Keratinocyte (primary cell): ENCODE data around the gene KIF5A. TPM values are rescaled to one million over a fixed set of nuclear protein-coding genes. Genes with fewer than 3 reads are reported as not detected.
"Not testable (repeated sequence)": the region's sequence is repeated elsewhere in the genome, so short reads cannot be mapped to it uniquely, and the experiment has no call there.

ENCODE experiments used
- DNase-seq: peaks from one replicate; pipeline ENCODE4 v3.0.0-alpha.2; 2011; ENCODE audit warnings: low read depth, missing footprints, low spot score
- FAIRE-seq: peaks from 2 replicates; lab custom pipeline; 2011; peaks lifted over from hg19 to GRCh38; lab: Jason Lieb, UNC
- H2AFZ ChIP-seq: 2 replicates; pipeline ENCODE4 v1.6.0; 2012; ENCODE audit warnings: low read length, control low read depth, inconsistent platforms; ENCODE audit not compliant: control insufficient read depth
- H3K27ac ChIP-seq: 2 replicates; pipeline ENCODE4 v1.5.1; 2011; ENCODE audit warnings: low read length; ENCODE audit not compliant: control insufficient read depth, insufficient read depth
- H3K27me3 ChIP-seq: 3 replicates; pipeline ENCODE4 v1.6.0; 2011; ENCODE audit warnings: low read length; ENCODE audit not compliant: control insufficient read depth, insufficient read depth; ENCODE audit errors: extremely low read depth
- H3K36me3 ChIP-seq, 2 experiments: 2 replicates in 1 of 2; 3 replicates in 1 of 2; pipeline ENCODE4 v1.5.1; 2011; ENCODE audit warnings: low read length in 2 of 2, mild to moderate bottlenecking in 1 of 2; ENCODE audit not compliant: control insufficient read depth in 2 of 2, insufficient read depth in 2 of 2; ENCODE audit errors: extremely low read depth in 1 of 2
- H3K4me1 ChIP-seq: 3 replicates; pipeline ENCODE4 v1.5.1; 2011; ENCODE audit warnings: low read length; ENCODE audit not compliant: control insufficient read depth, insufficient read depth; ENCODE audit errors: extremely low read depth
- H3K4me2 ChIP-seq: 3 replicates; pipeline ENCODE4 v1.6.0; 2011; ENCODE audit warnings: low read depth, low read length; ENCODE audit not compliant: control insufficient read depth, insufficient read depth; ENCODE audit errors: extremely low read depth
- H3K4me3 ChIP-seq, 3 experiments: fragments of 200-600 bp in 1 of 3; sonication (generic) in 1 of 3; 2 replicates in 2 of 3; 3 replicates in 1 of 3; pipeline ENCODE4 v1.5.1; 2011 to 2016; ENCODE audit warnings: low read length in 3 of 3, mild to moderate bottlenecking in 3 of 3, control low read depth in 2 of 3, inconsistent platforms in 1 of 3, low read depth in 1 of 3, mixed read lengths in 1 of 3, mixed run types in 1 of 3, moderate library complexity in 1 of 3; ENCODE audit not compliant: control insufficient read depth in 2 of 3, insufficient read depth in 2 of 3; ENCODE audit errors: extremely low read depth in 1 of 3
- H3K79me2 ChIP-seq: 2 replicates; pipeline ENCODE4 v1.6.0; 2012; ENCODE audit warnings: low read length; ENCODE audit not compliant: control insufficient read depth, insufficient read depth
- H3K9ac ChIP-seq: 3 replicates; pipeline ENCODE4 v1.6.0; 2011; ENCODE audit warnings: low read length; ENCODE audit not compliant: control insufficient read depth, insufficient read depth; ENCODE audit errors: extremely low read depth
- H3K9me1 ChIP-seq: 3 replicates; pipeline ENCODE4 v1.6.0; 2011; ENCODE audit warnings: low read length; ENCODE audit not compliant: control insufficient read depth, insufficient read depth; ENCODE audit errors: extremely low read depth
- H3K9me3 ChIP-seq: 2 replicates; pipeline ENCODE4 v1.5.1; 2012; ENCODE audit warnings: low read depth, low read length; ENCODE audit not compliant: control insufficient read depth
- H4K20me1 ChIP-seq: 3 replicates; pipeline ENCODE4 v1.6.0; 2011; ENCODE audit warnings: low read length; ENCODE audit not compliant: control insufficient read depth, insufficient read depth; ENCODE audit errors: extremely low read depth
- EZH2 ChIP-seq: IDR thresholded peaks from one replicate; pipeline ENCODE4 v1.6.1; 2012; ENCODE audit warnings: inconsistent platforms, mild to moderate bottlenecking, low read length, moderate library complexity
- dilution Hi-C: fragments of 300-500 bp; cut with MboI; formaldehyde crosslinking; loops from one replicate; pipeline ENCODE4 v1.7.0; 2020; ENCODE audit warnings: low sequenced_read_pairs; ENCODE audit not compliant: extremely low pct_ligation_motif_present
- polyA plus RNA-seq, 5 experiments: library from polyadenylated mRNA; depleted of rRNA in 3 of 5; stranded (reverse) in 3 of 5; stranded (forward) in 1 of 5; unstranded in 1 of 5; fragments of >200 nt; gene quantifications; 1 replicate in 1 of 5; 2 replicates in 3 of 5; 3 replicates in 1 of 5; pipeline versions ENCODE4 v1.2.1 to v1.2.3, GENCODE V29; 2011 to 2012; ENCODE audit warnings: missing spikeins in 2 of 5, low read depth in 1 of 5, low replicate concordance in 1 of 5
- TF ChIP-seq, protein P1 (sequence below), 3 experiments: IDR thresholded peaks in 1 of 3; conservative IDR thresholded peaks in 1 of 3; optimal IDR thresholded peaks in 1 of 3; 2 replicates in 2 of 3; 3 replicates in 1 of 3; pipeline versions ENCODE3 to v1.5.1; 2011; ENCODE audit warnings: low read length in 3 of 3, mild to moderate bottlenecking in 3 of 3, moderate library complexity in 2 of 3, control low read depth in 1 of 3, inconsistent platforms in 1 of 3; ENCODE audit not compliant: insufficient read depth in 2 of 3; ENCODE audit errors: extremely low read depth in 1 of 3

The KIF5A gene
- polyA plus RNA-seq, 1 donor (not counting 4 experiments of a cell fraction or from before 2014, with no cell fraction given): 0.05 TPM

DNA sequence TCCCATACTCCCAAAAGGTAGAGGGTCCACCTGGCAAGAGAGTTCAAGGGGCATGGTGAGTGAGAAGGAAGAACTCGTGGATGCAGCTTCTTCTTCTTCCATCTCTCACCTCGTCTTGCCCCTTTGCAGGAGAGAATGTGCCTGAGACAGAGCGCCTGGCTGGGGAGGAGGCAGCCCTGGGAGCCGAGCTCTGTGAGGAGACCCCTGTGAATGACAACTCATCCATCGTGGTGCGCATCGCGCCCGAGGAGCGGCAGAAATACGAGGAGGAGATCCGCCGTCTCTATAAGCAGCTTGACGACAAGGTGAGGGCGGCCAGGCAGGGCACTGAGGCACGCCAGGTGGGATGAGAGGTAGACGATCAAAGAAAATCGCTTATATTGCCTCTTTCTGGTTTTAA, 20.0 kb downstream of the KIF5A start:
- Histone ChIP-seq H3K9me1 (no peaks in the 10 kb centered on the region), H2AFZ (no peak overlapping the region), H3K4me1 (no peaks in the 10 kb centered on the region), H4K20me1 (no peaks in the 10 kb centered on the region), H3K36me3 (no peaks in the 10 kb centered on the region), H3K4me3 (no peak overlapping the region), H3K9ac (no peak overlapping the region), H3K4me2 (no peak overlapping the region), H3K9me3 (no peaks in the 10 kb centered on the region), H3K79me2 (no peaks in the 10 kb centered on the region), H3K27ac (no peak overlapping the region), H3K27me3 (no peaks in the 10 kb centered on the region)
- DNase-seq (no peak), FAIRE-seq (no peak)
- no peak for TF ChIP-seq EZH2
- TF ChIP-seq, protein P1, sequence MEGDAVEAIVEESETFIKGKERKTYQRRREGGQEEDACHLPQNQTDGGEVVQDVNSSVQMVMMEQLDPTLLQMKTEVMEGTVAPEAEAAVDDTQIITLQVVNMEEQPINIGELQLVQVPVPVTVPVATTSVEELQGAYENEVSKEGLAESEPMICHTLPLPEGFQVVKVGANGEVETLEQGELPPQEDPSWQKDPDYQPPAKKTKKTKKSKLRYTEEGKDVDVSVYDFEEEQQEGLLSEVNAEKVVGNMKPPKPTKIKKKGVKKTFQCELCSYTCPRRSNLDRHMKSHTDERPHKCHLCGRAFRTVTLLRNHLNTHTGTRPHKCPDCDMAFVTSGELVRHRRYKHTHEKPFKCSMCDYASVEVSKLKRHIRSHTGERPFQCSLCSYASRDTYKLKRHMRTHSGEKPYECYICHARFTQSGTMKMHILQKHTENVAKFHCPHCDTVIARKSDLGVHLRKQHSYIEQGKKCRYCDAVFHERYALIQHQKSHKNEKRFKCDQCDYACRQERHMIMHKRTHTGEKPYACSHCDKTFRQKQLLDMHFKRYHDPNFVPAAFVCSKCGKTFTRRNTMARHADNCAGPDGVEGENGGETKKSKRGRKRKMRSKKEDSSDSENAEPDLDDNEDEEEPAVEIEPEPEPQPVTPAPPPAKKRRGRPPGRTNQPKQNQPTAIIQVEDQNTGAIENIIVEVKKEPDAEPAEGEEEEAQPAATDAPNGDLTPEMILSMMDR (optimal IDR thresholded peaks at IDR 0.05 in 1 of 3, IDR thresholded peaks at IDR 0.05 in 1 of 3, conservative IDR thresholded peaks at IDR 0.05 in 1 of 3; ENCODE audit: extremely low read depth in 1 of 3, insufficient read depth in 2 of 3, low read length in 3 of 3): no peak
- dilution Hi-C loops: loop anchor here (10.0 kb wide), 1 partner anchor 65 kb away; the partner anchor contains the start of gene B4GALNT1

DNA sequence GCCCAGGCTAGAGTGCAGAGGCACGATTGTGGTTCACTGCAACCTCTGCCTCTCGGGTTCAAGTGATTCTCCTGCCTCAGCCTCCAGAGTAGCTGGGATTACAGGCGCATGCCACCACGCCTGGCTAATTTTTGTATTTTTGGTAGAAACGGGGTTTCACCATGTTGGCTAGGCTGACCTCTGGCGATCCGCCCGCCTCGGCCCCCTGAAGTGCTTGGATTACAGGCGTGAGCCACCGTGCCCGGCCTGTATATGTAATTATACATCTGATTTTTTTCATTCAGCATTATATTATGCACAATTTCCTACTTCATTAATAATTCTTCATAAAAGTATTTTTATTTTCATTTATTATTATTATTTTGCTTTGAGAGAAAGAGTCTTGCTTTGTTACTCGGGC, 20.6 kb downstream of the KIF5A start:
- dilution Hi-C loops: loop anchor here (10.0 kb wide), 1 partner anchor 64 kb away; the partner anchor contains the start of gene B4GALNT1
- FAIRE-seq: not testable (repeated sequence)

More for the DNA sequence above, 20.6 kb downstream of the KIF5A start:
- not testable (repeated sequence) for H3K9me3 ChIP-seq, H3K9me1 ChIP-seq, H3K9ac ChIP-seq, H3K4me1 ChIP-seq, DNase-seq, H3K4me3 ChIP-seq, H3K79me2 ChIP-seq, H3K27ac ChIP-seq, H3K36me3 ChIP-seq, H3K4me2 ChIP-seq, H3K27me3 ChIP-seq, H2AFZ ChIP-seq, H4K20me1 ChIP-seq
